GM18909 (cell line): ENCODE data around the gene DGUOK.

Experiments used
- ATAC-seq: cut with Tn5 transposase; IDR thresholded peaks from one replicate; pipeline ENCODE4 v1.9.1; 2021; ENCODE audit warnings: mild to moderate bottlenecking; ENCODE audit not compliant: unreplicated experiment, poor library complexity

The DGUOK gene

GRCh38 chr2:73972846-73973245, 46.2 kb downstream of the DGUOK start:
- no peak for ATAC-seq

GRCh38 chr2:73975731-73976130, 49.1 kb downstream of the DGUOK start:
- ATAC-seq: no peak

- ATAC-seq: no peak
Measured at GRCh38 chr2:73976803-73977202, 50.1 kb downstream of the DGUOK start.

- no peak for ATAC-seq
Measured at GRCh38 chr2:73977466-73977865, 50.8 kb downstream of the DGUOK start.

GRCh38 chr2:73979021-73979420, 52.3 kb downstream of the DGUOK start:
- peak; percentile 50 for ATAC-seq

GRCh38 chr2:73979686-73980085, 53.0 kb downstream of the DGUOK start:
- ATAC-seq: no peak

GRCh38 chr2:73980566-73980965, 53.9 kb downstream of the DGUOK start:
- no peak for ATAC-seq

GRCh38 chr2:73981081-73982001, 54.7 kb downstream of the DGUOK start:
- ATAC-seq: no peak

GRCh38 chr2:73982140-73982617, 55.5 kb downstream of the DGUOK start:
- no peak for ATAC-seq

GRCh38 chr2:73983322-73984202, 56.9 kb downstream of the DGUOK start:
- ATAC-seq: no peak

GRCh38 chr2:73984203-73984921, 57.7 kb downstream of the DGUOK start, which contains the start of gene TET3:
TET3 (plus strand) TSS chr2:73984910; CDS start chr2:73986404, 1,494 bp downstream.
- peak; percentile 46 for ATAC-seq

GRCh38 chr2:73984922-73985307, 58.2 kb downstream of the DGUOK start:
- ATAC-seq: peak; percentile 11

- peak; percentile 28 for ATAC-seq
Measured at GRCh38 chr2:73985308-73986084, 58.8 kb downstream of the DGUOK start.

- no peak for ATAC-seq
Measured at GRCh38 chr2:73986085-73986681, 59.5 kb downstream of the DGUOK start.

GRCh38 chr2:73987109-73987947, 60.6 kb downstream of the DGUOK start:
- no peak for ATAC-seq

- no peak for ATAC-seq
Measured at GRCh38 chr2:73987948-73988700, 61.4 kb downstream of the DGUOK start.

GRCh38 chr2:73989972-73990371, 63.3 kb downstream of the DGUOK start:
- no peak for ATAC-seq

- no peak for ATAC-seq
Measured at GRCh38 chr2:73990531-73990930, 63.9 kb downstream of the DGUOK start.
